HG03108 (cell line): ENCODE data around the gene MAJIN.

Experiments used
- ATAC-seq: cut with Tn5 transposase; IDR thresholded peaks from one replicate; pipeline ENCODE4 v1.9.1; 2021; ENCODE audit warnings: moderate library complexity; ENCODE audit not compliant: unreplicated experiment

The MAJIN gene

DNA sequence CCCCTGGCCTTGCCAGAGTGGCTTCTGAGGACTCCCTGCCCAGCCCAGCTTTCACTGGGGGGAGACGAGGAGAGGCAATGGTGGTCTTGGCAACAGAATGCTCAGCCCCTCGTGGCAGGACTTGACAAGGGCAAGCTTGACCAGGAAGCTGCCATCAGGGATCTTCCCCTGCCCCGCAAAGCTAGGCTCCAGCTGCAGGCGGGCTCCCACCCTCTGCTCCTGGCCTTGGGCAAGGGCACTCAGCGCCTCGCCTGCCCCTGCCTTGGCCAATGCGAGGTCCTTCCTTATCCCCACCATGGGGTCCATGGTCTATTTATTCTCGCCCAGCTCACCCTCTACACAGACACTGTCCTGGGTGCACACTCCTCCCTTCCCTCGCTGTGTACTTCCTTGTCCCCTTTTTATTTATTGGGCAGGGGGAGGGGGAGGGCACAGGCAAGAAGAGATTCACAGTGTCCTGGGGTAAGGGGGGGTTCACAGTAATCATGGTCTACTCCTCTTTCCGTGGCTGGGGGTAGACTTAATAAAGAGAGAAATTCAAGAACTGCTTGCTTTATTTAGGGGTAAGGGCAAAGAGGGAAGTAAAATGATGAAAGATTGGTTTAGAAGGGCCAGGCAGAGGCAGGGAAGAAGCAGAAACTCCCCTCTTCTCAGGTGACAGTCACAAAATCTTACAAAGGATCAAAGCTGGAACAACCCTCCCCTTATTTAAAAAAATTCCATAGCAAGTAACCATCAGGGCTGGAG lies 37.8 kb downstream of the MAJIN start:
- no peak for ATAC-seq

DNA sequence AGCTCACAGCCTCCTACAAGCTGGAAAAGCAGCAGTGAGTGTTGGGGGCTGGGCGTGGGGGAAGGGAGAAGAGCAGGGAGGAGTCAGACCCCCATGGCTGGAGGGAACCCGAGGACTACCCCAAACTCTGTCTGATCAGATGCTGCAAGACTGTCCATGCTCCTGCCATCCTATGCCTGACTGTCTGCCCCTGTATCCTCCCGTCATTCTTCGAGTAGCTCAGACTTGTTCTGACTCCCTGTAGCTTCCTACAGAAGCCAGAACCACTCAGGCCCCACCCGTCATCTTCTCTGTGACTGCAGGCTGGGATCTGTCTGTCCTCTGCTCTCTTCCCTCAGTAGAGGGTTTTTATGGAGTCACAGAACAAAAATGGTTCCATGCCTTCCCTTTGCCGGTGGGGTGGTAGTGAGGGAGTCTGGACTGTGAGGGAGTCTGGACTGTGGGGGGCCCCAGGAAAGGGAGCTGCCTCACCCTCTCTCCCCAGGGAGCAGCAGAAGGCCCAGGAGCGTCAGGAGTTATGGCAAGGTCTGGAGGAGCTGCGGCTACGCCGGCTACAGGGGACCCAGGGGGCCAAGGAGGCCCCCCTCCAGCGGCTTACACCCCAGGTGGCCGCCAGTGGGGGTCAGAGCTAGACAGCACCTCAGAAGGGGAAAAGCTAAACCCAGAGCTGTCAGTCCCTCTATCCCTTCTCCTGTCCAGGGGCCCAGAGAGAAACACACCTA lies 38.5 kb downstream of the MAJIN start:
- ATAC-seq: no peak

DNA sequence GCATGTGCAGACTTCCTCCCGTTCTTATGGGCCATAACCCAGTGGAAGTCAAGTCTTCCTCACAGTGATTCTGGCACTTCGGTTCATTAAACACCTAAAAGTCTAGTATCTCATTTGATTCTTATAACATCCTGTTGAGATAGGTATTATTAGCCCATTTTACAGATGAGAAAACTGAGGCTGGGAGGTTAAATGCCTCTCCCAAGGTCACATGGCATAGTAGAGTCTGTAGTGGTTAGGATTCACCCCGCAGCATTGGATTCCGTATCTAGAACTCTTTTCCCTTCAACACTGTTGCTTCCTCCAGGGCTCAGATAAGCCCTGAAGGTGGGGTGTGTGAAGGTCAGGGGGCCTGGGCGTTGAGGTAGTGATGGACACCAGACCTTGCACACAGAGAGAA lies 39.6 kb downstream of the MAJIN start:
- no peak for ATAC-seq

DNA sequence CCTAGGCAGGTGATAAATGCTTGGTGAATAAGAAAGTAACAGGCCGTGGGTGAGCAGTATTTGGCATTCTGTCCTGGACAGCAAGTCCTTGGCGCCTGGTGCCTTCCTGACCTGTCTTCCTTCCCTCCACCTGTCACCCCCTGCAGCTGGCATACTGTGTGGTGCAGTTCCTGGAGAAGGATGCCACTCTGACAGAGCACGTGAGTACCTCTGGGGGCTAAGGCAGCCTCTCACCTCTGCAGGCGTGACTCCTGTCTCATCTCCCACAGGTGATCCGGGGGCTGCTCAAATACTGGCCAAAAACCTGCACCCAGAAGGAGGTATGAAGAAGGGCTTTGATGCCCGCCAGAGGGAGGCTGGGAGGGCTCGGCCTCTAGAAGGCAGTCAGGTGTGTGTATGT lies 40.6 kb downstream of the MAJIN start:
- ATAC-seq: no peak

DNA sequence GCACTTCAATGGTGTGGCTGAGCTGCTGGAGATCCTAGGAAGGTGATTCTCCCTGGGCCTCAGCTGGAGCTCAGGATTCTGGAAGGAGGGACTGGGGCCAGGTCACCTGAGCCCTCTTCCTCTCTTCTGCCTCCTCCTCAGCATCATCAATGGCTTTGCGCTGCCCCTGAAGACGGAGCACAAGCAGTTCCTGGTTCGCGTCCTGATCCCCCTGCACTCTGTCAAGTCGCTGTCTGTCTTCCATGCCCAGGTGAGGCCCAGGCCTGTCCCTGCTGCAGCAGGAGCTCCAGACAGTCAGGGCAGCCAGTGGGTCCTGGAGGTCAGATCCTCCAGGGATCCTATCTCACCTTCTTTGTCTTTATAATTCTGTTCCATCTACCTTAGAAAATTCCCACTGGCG lies 41.6 kb downstream of the MAJIN start:
- ATAC-seq: no peak

DNA sequence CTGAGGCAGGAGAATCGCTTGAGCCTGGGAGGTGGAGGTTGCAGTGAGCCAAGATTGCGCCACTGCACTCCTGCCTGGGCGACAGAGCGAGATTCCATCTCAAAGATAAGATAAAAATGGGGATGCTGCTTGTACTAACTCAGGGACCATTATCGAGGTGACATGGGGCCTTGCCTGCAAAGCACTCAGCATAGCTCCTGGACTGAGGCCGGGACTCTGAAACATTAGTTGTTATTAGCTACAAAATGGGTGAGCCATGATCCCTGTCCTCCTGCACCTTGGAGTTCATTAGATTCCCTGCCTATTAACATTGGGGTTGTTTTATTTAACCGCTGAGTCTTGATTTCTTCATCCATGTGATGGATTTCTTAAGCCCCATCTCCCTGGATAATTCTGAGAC lies 42.3 kb downstream of the MAJIN start:
- ATAC-seq: no peak

DNA sequence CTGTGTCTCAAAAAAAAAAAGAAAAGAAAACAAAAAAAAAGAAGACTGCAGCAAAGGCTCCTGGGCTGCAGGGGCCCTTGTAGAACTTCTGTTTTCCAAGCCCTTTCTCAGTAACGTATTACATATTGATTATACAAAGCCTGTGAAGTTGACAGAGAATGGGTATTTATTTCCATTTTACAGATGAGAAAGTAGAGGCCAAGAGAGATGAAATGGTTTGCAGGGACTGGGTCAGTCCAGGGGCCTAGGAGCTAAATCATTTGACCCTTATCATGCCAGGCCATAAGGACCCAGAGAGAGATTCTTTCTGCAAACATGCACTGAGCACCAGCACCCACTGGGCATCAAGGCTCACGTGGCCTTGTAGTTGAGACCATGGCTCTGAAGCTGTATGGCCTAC lies 43.0 kb downstream of the MAJIN start:
- no peak for ATAC-seq

DNA sequence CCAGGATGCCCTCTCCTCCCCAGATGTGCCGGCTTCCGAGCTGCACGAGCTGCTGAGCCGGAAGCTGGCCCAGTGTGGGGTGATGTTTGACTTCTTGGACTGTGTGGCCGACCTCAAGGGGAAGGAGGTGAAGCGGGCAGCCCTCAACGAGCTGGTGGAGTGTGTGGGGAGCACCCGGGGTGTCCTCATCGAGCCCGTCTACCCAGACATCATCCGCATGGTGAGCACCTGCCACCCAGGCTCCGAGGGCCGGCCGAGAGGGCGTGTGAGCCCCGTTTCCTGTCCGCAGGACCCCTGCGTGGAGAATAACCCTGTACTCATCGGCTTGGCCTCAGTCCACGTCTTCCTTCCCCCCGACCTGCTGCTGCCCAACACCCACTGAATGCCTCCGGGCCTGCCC lies 45.2 kb downstream of the MAJIN start:
- ATAC-seq: no peak

DNA sequence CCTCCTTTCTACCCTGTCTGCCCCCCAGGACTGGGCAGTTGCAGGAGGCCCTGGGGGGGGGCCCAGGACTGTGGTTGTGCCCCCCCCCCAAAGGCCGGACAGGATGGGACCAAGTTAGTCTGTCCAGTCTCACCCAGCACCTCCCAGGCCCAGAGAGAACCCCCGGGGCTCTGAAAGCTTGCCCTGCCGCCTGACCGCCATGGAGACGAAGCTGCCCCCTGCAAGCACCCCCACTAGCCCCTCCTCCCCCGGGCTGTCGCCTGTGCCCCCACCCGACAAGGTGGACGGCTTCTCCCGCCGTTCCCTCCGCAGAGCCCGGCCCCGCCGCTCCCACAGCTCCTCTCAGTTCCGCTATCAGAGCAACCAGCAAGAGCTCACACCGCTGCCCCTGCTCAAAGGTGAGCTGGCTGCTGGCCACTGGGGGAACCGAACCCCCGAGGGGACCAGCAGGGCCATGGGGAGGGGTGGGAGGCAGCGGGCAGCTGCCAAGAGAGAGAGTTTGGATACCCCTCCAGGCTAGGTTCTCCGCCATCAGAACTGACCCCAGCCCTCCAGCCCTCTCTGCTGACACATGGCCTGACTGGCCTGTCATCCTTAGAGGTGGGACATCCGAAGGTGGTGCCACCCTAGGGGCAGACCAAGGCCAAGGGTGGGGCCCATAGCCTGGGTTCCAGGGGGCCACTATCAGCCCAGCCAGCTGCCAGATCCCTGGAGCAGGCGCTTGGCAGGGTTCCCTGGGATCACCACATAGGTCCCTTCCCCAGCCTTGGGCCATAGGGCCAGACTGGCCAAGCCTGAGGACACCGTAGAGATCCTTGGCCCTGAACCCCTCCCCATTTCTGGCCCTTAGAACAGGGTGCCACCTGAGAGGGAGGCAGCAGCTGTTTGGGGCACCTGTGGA lies 46.1 kb downstream of the MAJIN start:
- no peak for ATAC-seq

DNA sequence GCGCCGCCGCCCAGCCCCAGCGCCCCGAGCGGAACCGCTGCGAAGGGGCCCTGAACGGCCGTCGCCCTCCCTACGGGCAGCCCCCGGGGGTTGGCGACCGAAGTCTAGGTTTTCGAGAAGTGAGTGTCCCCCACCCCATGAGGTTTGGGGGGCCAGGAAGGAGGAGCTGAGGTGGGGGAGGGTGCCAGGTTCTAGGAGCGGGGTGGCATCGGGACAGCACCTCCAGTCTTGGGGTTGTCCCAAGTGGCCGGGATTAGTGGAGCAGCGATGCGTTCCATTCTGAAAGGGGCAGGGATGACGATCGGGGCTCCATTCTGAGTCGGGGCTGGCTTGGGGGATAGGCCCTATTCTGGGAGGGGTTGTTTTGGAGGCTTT lies 47.0 kb downstream of the MAJIN start:
- ATAC-seq: peak; percentile 3

DNA sequence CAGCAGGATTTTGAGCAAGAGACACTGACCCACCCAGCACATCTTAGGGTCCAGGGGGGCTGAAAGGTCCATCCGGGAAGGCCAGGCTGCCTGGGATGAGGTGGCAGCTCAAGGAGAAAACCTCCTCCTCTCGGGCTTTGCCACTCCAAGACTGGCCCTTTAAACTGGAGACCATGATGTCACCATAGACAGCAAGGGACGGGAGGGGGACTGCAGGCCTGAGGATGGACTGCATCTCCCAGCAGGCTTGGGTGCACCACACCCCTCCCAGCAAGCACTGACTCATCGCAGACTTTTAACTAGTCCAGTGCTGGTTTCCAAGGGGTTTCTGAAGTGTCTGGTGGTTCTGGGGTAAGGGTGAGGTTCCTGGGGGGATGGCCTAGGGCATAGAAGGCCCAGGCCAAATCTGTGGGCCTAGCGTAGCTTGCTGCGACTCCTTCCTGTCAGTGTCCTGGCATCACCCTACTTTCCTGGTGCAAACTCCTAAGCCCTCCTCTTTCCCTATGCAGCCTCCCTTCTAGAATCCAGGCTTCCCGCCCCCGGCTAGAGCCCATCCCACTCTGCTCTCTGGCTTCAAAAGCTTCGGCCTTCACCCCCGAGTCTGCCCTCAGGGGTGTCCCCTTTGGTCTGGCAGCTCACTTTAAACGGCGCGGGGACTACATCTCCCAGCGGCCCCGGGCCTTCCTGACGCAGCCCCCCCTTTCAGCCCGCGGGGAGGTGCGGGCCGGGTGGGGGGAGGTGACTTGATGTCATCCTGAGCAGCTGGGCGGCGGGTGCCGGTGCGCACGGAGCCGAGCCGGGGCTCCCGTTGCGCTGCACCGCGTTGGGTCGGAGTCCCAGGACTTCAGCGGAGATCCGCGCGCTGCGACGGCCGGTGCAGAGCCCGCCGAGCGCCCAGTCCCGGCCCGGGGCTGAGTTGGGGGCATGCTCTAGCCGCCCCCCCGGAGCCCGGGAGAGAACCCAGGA lies 47.7 kb downstream of the MAJIN start, which contains the start of gene PPP2R5B:
Gene PPP2R5B (plus strand): TSS at position 746 of the 966 bp plus-strand sequence. CDS start 1,046 bp downstream, outside the sequence.
- ATAC-seq: peak; percentile 76

DNA sequence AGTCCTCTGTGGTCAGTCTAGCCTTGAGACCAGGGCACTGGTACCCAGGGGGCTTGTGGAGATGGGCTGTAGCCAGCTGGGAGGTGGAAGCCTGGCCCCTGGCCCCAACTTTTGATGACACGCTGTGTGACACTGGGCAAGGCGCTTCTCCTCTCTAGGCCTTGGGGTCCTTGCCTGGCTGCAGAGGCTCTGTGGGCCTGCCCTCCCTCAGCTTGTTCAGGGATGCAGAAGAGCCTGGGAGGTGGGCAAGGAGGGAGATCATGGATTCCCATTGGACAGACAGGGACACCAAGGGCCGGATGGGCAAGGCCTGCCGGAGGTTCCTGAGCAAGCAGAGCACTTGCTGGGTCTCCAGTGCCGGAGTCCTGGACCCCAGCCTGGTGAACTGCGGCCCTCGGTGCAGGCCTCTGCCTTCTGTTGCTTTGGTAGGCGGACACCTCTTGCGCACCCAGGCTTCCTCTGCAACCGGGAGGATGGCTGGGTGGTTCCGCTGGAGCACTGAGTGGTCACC lies 48.7 kb downstream of the MAJIN start:
- ATAC-seq: no peak

DNA sequence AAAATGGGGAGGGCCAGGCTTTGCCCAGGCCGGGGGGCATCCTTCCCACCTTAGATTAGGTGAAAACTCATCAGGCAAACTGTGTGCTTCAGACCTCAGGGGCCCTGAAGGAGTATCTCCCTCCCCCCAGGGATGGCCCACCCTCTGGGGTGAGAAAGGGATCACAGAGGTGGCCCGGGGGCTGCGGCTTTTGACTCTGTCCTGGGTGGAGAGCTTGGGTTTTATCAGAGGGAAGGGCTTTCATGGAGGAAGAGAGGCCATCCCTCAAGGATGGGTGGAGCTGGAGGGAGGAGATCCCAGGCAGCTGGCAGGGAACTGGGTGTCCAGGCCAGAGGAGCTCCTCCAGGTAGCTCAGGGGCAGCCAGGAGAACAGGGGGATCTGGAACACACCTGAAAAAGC lies 50.5 kb downstream of the MAJIN start:
- ATAC-seq: no peak

DNA sequence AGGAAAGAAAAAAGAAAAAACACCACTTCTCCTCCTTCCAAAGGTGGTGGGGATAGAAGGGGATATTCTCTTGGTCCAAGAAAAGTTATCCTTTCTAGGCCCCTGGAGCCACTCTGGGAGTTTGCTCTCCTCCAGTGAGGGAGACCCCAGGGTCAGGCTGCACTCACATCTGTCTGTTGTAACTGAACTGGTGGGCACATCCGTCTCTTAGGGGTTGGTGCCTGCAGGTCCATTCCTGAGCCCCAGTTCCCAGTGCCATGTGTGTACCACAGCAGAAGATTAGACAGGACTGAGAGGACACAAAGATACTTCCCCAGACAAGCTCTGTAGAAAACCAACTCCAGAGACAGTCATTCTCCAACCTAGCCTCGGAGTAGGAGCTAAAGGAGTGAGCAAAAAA lies 51.8 kb downstream of the MAJIN start:
- ATAC-seq: no peak

DNA sequence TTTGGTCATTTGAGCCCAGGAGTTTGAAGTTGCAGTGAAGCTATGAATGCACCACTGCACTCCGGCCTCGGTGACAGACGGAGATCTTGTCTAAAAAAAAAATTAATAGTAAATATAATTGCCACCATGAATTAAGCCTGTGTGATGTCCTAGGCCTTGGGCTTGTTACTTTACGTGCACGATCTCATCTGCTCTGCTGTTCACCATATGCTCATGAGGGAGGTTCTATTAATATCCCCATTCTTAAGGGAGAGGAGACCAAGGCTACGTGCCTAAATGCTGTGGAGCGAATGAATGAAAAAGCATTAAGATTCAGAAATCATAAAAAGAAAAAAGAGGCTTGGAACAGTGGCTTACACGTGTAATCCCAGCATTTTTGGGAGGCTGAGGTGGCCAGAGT lies 52.3 kb downstream of the MAJIN start:
- no peak for ATAC-seq

DNA sequence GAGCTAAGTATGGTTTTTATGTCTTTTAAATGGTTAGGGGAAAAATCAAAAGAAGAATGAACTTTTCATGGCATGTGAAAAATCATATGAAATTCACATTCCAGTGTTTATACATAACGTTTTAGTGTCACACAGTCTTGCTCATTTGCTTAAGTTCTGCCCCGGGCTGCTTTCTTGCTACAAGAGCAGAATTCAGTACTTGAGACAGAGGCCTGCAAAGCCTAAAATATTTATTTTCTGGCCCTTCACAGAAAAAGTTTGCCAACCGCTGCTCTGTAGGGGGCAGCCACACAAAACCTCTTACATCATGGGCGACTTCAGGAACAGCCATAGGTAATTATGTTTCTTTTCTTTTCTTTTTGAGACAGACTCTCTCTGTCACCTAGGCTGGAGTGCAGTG lies 53.9 kb downstream of the MAJIN start:
- no peak for ATAC-seq

DNA sequence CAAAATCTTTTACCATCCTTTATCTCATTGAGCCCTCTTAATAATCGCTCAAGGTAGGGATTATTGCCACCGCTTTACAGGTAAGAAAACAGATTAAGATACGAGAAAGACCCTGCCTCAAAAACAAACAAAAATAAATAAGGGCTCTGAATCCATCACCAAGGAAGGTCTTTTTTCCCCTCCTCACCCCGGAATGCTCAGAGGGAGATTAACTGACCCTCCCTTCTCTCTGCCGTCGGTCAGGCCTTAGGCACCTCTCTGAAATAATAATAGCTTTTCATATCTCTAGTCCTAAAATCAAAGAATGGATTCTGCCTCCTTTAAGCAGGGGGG lies 54.3 kb downstream of the MAJIN start:
- ATAC-seq: no peak

DNA sequence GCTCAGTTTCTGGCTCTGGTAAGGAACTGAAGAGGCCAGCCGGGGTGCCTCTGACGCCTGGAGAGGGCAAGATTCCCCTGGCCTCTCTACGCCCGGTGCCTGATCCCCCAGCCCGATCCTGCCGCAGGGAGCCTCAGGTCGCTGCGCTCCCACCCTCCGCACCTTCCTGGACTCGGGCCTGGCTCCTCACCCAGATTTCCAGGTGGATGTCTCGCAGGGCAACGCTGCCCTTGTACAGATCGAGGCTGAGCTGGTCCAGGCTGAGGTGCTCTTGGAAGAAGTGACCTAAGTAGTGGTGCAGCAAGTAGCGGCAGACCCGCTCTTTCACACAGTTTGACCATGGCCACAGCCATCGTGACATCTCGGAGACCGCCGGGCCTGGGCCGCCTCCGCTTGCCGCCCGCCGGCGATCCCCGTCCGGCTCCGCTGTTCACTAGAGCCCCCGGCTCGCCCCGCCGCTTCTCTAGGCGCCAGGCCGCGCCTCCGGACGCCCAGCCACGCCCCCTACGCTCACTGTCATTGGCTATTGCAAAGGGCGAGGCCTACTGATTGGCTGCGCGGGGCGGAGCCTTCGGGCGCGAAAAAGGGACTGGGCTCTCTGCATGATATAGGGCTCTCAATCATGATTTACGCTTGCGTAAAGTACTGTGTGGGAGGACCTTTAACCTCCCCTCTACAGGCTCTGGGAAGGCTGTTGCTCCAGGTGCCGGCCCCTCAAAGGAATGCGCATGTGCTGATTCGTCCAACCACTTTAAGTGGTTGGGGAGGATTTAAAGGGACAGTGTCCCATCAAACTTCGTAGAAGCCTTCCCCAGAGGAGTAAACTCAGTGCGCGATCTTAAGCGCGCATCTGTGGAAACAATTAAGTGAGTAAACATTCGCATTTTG lies 54.9 kb downstream of the MAJIN start, which contains the start of gene ATG2A:
Gene ATG2A (minus strand): TSS at position 435 of the 888 bp plus-strand sequence. CDS start 74 bp downstream, at position 361.
- peak; percentile 95 for ATAC-seq
